ENCODE data around the gene MEMO1.

- TF ChIP-seq CTCF (IDR thresholded peaks at IDR 0.05 in 2 of 3, conservative IDR thresholded peaks at IDR 0.05 in 1 of 3; ENCODE audit: borderline replicate concordance in 1 of 3, insufficient read depth in 1 of 3, low read depth in 2 of 3, low read length in 2 of 3) (no peak), CEBPB (IDR thresholded peaks at IDR 0.05; ENCODE audit: low read depth) (no peak), ELF1 (IDR thresholded peaks at IDR 0.05; ENCODE audit: borderline replicate concordance, low read depth) (peak; percentile 46; the same call in 1 of the 2 replicates), POLR2A (IDR thresholded peaks at IDR 0.05; ENCODE audit: borderline replicate concordance, extremely low read depth, insufficient read depth, insufficient read length) (peak; percentile 89), POLR2AphosphoS5 (IDR thresholded peaks at IDR 0.05; ENCODE audit: low read depth, low read length) (peak; percentile 95), RAD21 (IDR thresholded peaks at IDR 0.05; ENCODE audit: low read depth) (peak; percentile 32), ZBTB33 (IDR thresholded peaks at IDR 0.05; ENCODE audit: extremely low read depth, insufficient replicate concordance, low read length) (peak; percentile 34), TCF7L2 (IDR thresholded peaks at IDR 0.05; ENCODE audit: borderline replicate concordance, extremely low read depth, insufficient read depth, insufficient read length) (peak; percentile 46), SP1 (IDR thresholded peaks at IDR 0.05; ENCODE audit: low read depth) (peak; percentile 98), YY1 (IDR thresholded peaks at IDR 0.05; ENCODE audit: extremely low read depth, insufficient replicate concordance, low read depth, low read length) (no peak), REST (IDR thresholded peaks at IDR 0.05; ENCODE audit: low read depth) (no peak)
Observed at GRCh38 chr2:32010670-32011484, at the start of gene MEMO1.

Data from HCT116 (cell line).